ENCODE data around the gene ISG15.
A peak's percentile ranks its signal among the peaks of the same experiment; 100 is the strongest.
"Not testable (repeated sequence)": the region's sequence is repeated elsewhere in the genome, so short reads cannot be mapped to it uniquely, and the experiment has no call there.

The ISG15 gene

GRCh38 chr1:994546-994945 is 18.8 kb upstream of the ISG15 start:
- not testable (repeated sequence) for DNase-seq (ENCODE audit: low read depth, low spot score)

GRCh38 chr1:995665-996633 is 17.3 kb upstream of the ISG15 start:
- no peak for DNase-seq (ENCODE audit: low read depth, low spot score)

- DNase-seq (ENCODE audit: low read depth, low spot score): no peak
These were observed 16.2 kb upstream of the ISG15 start for GRCh38 chr1:996851-997712.

GRCh38 chr1:997713-997992 is 15.6 kb upstream of the ISG15 start:
- no peak for DNase-seq (ENCODE audit: low read depth, low spot score)

GRCh38 chr1:997993-998744 is 15.1 kb upstream of the ISG15 start:
- no peak for DNase-seq (ENCODE audit: low read depth, low spot score)

- no peak for DNase-seq (ENCODE audit: low read depth, low spot score)
These were observed 14.6 kb upstream of the ISG15 start for GRCh38 chr1:998745-998994.

GRCh38 chr1:998995-999724 is 14.1 kb upstream of the ISG15 start:
- no peak for DNase-seq (ENCODE audit: low read depth, low spot score)

- peak; percentile 69 for DNase-seq (ENCODE audit: low read depth, low spot score)
These were observed 13.5 kb upstream of the ISG15 start, which contains the start of gene HES4 for GRCh38 chr1:999725-1000356. Gene HES4 (minus strand): TSS chr1:1000097. CDS start chr1:999973, 124 bp downstream.

- DNase-seq (ENCODE audit: low read depth, low spot score): no peak
These were observed 12.8 kb upstream of the ISG15 start for GRCh38 chr1:1000357-1001056.

- DNase-seq (ENCODE audit: low read depth, low spot score): no peak
These were observed 12.1 kb upstream of the ISG15 start for GRCh38 chr1:1001057-1001783.

GRCh38 chr1:1003618-1004419 is 9.5 kb upstream of the ISG15 start:
- no peak for DNase-seq (ENCODE audit: low read depth, low spot score)

- DNase-seq (ENCODE audit: low read depth, low spot score): no peak
These were observed 8.9 kb upstream of the ISG15 start for GRCh38 chr1:1004420-1004779.

GRCh38 chr1:1004780-1005697 is 8.3 kb upstream of the ISG15 start:
- DNase-seq (ENCODE audit: low read depth, low spot score): no peak

GRCh38 chr1:1005774-1006304 is 7.5 kb upstream of the ISG15 start:
- no peak for DNase-seq (ENCODE audit: low read depth, low spot score)

- no peak for DNase-seq (ENCODE audit: low read depth, low spot score)
These were observed 6.8 kb upstream of the ISG15 start for GRCh38 chr1:1006305-1007159.

GRCh38 chr1:1010131-1010530 is 3.2 kb upstream of the ISG15 start:
- DNase-seq (ENCODE audit: low read depth, low spot score): not testable (repeated sequence)
